ELF-1 (cell line): ENCODE data around the gene LRRC37B.
"Not testable (repeated sequence)": the region's sequence is repeated elsewhere in the genome, so short reads cannot be mapped to it uniquely, and the experiment has no call there.

ENCODE experiments used
- DNase-seq: peaks from one replicate; pipeline ENCODE4 v3.0.0-alpha.2; 2016; ENCODE audit warnings: low read depth, low spot score

Gene LRRC37B

DNA sequence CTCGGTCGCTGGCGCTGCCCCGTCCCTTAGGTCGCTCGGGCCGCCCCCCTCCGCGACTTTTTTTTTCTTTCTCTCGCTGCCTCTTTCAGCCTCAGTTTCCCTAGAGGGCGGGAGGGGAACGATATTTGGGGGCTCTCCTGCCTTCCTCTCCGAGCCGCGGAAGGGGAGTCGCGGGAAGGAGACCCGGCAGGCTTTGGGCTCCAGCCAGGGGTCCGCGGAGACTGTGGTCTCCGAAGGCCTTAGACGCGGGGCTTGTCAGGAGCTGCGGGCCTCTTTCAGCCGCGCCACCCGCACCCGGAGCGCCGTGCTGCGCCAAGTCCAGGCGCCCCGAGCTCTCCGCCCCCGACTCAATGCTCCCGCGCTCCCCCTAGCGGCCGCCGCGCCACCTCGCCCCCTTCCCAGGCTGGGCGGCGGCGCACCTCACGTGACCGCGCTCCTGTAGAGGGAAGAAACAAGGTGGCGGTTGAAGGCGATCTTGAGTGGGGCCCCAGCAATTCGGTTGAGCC, at the start of gene LRRC37B:
Gene LRRC37B (plus strand): TSS at position 427 of the 506 bp plus-strand sequence. CDS start 14,010 bp downstream, outside the sequence.
- DNase-seq = peak; percentile 96

DNA sequence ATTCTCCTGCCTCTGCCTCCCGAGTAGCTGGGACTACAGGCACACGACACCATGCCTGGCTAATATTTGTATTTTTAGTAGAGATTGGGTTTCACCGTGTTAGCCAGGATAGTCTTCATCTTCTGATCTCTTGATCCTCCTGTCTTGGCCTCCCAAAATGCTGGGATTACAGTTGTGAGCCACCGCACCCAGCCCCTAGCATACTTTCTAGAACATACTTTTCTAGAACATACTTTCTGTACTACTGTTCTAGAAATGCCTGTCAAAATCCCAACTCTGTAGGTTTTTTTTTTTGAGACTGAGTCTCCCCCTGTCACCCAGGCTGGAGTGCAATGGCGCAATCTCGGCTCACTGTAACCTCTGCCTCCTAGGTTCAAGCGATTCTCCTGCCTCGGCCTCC, 43.1 kb upstream of the LRRC37B start:
- DNase-seq = not testable (repeated sequence)

DNA sequence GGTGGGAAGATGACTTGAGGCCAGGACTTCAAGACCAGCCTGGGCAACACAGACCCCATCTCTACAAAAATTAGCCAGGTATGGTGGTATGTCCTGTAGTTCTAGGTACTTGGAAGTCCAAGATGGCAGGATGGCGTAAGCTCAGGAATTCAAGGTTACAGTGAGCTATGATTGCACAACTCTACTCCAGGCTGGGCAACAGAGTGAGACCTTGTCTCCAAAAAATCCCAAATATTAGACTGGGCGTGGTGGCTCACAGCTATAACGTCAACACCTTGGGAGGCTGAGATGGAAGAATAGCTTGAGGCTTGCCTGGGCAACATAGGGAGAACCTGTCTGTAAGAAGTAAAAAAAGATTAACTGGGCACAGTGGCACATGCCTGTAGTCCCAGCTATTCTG, 39.5 kb upstream of the LRRC37B start:
- no peak for DNase-seq

DNA sequence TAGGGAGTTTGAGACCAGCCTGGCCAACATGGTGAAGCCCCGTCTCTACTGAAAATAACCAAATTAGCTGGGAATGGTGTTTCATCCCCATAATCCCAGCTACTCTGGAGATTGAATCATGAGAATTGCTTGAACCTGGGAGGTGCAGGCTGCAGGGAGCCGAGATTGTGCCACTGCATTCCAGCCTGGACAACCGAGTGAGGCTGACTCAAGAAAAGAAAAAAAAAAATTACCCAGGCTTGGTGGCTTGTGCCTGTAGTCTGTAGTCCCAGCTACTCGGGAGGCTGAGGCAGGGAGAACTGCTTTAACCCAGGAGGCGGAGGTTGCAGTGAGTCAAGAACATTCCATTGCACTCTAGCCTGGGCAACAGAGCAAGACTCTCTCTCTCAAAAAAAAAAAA, 36.8 kb upstream of the LRRC37B start:
- peak; percentile 4 for DNase-seq

DNA sequence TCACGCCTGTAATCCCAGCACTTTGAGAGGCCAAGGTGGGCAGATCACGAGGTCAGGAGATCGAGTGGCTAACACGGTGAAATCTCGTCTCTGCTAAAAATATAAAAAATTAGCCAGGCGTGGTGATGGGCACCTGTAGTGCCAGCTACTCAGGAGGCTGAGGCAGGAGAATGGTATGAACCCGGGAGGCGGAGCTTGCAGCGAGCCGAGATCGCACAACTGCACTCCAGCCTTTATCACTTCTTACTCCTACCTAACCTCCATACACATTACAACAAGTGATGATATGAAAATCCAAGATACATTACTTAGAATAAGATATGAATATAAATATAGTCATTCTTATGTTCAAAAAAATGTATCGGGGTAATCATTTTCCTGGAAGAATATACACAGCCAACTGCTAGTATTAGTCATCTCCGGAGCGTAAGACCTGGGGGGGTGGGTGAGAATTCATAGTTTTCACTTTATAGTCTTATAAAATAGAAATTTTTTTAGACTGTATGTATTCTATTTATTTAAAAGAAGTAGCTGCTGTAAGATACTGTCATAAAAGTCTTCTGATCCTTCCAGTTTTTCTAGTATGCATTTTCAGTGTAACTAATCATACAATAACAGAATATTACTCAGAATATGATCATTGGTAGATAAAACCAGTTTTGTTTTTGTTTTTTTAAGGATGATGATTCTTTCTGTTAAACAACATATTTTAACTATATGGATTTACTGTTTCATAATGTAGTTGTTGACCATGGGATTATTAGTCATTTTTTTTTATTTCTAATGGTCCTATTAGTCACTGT, 32.7 kb upstream of the LRRC37B start:
- DNase-seq = not testable (repeated sequence)

DNA sequence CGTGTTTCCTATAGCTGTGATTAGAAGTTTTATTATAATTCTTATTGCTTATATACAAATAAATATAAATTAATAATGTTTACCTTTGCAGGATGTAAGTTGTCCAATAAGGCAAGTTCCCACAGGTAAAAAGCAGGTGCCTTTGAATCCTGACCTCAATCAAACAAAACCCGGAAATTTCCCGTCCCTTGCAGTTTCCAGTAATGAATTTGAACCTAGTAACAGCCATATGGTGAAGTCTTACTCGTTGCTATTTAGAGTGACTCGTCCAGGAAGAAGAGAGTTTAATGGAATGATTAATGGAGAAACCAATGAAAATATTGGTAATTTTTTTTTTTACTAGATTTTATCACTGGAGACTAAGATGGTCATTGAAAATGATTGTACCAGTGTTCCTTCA, 31.8 kb upstream of the LRRC37B start:
- not testable (repeated sequence) for DNase-seq

DNA sequence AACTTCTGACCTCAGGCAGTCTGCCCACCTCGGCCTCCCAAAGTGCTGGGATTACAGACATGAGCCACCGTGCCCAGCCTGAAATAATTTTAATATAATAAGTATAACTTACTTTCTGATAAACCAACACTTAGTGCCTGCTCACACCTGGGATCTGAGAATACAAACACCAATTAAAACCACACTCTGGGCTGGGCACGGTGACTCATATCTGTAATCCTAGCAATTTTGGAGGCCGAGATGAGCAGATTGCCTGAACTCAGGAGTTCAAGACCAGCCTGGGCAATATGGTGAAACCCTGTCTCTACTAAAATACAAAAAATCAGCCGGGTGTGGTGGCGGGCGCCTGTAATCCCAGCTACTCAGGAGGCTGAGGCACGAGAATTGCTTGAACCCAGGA, 15.4 kb upstream of the LRRC37B start:
- not testable (repeated sequence) for DNase-seq

DNA sequence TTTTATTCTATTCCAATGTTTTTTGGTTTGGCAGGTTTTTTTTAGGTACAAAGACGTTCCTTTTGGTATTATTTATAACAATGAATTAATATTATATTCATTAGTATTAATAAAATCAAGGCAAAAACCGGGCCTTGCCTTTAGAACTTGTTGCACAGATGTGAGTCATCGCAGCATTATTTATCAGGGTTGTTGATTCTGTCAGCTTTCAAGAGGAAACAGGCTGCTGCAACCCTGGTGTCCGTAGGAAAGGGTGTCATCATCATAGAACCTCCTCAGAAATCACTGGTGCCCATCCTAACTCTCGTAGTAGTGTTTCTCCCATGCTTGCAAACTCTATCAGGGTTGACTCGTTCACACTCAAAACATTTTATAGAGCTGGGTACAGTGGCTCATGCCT, 10.2 kb upstream of the LRRC37B start:
- DNase-seq = no peak

DNA sequence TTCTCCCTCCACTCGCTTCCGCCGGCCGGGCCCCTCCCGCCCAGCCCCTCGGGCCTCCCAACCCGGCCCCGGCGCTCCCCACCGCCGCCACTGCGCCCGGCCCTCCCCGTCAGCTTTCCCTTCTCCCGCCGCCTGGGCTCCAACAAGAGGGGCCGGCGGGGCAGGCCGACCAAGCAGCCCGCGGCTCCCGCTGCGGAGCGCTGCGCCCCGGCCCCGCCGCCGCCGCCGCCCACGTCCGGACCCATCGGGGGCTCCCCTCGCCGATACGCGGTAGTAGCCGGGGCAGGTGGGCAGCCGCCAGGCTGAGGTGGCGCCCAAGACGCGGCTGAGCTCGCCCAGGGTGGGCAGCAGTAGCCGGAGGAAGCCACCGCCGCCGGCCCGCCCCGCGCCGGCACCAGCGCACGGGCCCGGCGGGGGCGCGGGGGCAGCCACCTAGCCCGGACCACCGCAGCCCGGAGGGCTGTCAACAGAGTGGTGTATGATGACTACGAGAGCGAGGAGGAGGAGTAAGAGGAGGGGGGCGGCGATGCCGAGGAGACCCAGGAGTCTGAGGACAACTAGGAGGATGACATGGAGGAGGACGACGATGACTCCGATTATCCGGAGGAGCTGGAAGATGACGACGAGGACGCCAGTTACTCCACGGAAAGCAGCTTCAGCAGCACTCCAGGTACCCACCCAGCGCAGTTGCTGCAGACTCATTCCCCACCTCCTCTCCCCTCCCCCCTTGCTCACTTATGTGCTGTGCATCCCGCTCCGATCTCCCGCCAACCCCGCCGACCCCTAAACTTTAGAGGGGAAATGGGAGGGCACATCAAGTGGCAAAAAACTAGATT, 498 bp downstream of the LRRC37B start:
- DNase-seq = peak; percentile 64

DNA sequence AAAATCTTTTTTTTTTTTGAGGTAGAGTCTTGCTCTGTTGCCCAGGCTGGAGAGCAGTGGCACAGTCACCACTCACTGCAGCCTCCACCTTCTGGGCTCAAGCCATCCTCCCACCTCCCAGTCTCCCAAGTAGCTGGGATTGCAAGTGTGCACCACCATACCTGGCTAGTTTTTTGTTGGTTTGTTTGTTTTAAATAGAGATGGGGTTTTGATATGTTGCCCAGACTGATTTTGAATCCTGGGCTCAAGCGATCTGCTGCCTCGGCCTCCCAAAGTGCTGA, 2.0 kb downstream of the LRRC37B start:
- DNase-seq = no peak

DNA sequence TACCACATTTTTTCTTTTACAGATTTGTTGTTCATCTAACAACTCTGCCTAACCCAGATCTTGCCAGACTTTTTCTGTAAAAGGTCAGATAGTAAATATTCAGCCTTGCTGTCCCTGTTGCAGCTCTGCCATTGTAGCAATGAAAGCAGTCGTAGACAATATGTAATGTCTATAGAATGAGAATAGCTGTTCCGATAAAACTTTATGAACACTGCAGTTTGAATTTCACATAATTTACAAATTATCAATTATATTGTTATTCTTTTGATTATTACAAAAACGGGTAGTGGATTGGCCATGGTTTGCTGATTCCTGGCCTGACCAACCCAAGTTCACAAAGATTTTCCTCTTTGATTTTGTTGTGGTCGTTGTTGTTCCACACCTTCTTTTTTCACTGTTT, 2.9 kb downstream of the LRRC37B start:
- DNase-seq = no peak

DNA sequence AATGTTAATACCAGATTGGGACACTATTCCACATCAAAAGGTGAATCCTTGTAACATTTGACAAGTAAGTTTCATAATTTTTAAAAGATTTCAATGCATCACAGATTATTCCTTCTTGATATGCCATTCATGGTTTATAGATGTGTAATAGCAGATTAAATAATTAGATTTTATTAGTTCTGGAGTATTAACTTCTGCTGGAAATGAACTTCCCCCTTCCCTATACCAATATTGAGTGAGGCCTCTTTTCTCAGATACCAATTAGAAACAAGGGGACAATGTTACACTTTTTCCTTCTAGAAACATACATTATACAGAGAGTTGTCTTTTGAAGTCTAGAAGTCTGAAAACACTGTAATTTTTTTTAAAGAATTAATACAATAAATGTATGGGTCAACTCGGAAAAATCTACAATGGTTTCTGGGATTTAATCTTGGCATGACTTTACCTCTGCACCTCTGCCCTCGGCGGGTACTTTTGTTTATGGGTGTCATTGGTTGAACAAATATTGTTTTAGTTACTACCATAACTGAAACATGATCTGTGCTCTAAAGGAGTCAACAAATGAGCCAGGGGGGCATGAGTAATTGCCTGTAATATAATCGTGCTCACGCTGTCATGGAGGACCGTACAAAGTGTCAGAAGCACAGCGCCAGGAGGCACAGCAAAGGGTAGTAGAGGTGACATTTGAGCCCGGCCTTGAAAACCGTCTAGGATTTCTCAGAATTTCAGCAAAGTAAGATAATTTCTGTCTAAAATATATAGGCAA, 8.2 kb downstream of the LRRC37B start:
- no peak for DNase-seq

DNA sequence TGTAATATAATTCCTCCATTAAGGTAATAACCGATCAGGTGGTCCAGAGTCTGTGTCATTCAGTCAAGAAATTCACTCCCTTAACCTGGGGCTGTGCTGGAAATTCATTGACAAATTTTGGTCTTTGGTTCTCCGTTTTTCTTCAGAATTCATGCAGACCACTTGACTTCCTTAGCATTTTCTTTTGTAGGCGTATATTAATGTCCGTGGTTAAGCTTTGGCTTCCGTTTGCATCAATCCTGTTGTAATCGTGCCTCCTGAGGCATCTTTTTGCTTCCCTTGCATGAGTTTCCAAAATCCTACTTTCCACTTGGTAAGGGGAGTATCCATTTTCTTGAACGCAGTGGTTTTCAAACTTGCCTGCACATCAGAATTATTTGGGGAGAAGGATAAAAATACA, 9.0 kb downstream of the LRRC37B start:
- DNase-seq = no peak

DNA sequence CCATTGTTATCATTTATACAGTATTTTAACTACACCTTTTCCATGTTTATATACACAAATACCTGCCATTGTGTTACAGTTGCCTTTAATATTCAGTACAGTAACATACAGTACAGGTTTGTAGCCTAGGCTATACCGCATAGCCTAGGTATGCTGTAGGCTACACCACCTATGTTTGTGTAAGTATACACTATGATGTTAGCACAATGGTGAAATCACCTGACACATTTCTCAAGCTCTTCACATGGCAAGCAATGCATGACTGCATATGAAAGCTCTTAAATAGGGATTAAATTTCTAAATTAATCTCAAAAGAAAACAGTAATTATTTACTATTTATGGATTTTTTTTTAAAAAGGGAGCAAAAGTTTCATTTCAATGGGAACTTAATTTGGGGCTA, 12.0 kb downstream of the LRRC37B start:
- no peak for DNase-seq

DNA sequence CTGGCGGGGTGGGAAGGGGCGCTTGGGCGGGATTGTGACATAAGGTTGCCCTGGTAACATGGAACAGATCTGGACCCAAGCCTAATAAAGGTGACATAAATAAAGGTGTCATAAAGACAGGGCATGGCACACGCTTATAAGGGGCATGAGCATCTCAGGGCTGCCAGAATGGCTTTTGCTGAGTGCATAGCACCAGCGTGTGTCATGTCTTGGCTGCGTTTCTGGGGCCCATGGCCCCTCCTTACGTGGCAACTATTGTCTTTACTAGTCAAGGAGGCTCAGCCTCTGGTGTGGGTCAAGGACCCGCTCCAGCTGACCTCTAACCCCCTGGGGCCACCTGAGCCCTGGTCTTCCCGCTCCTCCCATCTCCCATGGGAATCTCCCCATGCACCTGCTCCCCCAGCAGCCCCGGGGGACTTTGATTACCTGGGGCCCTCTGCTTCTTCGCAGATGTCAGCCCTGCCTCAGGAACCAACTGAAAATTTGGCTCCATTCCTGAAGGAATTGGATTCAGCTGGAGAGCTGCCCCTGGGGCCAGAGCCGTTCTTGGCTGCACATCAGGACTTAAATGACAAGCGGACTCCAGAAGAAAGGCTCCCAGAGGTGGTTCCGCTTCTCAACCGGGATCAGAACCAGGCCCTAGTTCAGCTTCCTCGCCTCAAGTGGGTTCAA, 13.9 kb downstream of the LRRC37B start:
- DNase-seq = no peak

DNA sequence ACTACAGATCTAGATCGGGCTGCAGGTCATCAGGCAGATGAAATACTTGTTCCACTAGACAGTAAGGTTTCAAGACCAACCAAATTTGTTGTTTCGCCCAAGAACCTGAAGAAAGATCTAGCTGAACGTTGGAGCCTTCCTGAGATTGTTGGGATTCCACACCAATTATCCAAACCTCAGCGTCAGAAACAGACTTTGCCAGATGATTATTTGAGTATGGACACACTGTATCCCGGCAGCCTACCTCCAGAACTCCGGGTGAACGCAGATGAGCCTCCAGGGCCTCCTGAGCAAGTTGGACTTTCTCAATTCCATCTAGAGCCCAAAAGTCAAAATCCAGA, 14.4 kb downstream of the LRRC37B start:
- DNase-seq = no peak

DNA sequence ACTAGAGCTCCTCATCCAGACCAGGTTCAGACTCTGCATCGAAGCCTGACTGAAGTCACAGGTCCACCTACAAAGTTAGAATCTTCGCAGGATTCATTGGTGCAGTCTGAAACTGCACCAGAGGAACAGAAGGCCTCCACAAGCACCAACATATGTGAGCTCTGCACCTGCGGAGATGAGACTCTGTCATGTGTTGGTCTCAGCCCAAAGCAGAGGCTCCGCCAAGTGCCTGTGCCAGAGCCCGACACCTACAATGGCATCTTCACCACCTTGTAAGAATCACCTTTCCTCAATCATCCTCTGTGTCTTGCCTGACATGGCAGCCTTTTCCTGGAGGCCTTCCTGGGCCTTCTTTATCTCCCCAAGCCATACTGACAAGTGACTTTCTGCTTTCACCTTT, 15.4 kb downstream of the LRRC37B start:
- not testable (repeated sequence) for DNase-seq

DNA sequence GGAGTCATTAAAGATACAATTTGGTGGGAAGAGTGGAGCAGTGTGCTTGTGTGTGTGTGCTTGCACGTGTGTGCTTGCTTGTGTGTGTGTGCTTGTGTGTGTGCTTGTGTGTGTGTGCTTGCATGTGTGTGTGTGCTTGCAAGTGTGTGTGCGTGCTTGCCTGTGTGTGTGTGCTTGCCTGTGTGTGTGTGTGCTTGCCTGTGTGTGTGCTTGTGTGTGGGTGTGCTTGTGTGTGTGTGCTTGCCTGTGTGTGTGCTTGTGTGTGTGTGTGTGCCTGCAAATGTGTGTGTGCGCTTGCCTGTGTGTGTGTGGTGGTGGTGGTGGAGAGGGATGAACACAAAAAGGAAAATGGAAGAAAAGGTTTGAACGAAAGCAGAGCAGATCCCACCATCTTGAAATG, 20.1 kb downstream of the LRRC37B start:
- not testable (repeated sequence) for DNase-seq

DNA sequence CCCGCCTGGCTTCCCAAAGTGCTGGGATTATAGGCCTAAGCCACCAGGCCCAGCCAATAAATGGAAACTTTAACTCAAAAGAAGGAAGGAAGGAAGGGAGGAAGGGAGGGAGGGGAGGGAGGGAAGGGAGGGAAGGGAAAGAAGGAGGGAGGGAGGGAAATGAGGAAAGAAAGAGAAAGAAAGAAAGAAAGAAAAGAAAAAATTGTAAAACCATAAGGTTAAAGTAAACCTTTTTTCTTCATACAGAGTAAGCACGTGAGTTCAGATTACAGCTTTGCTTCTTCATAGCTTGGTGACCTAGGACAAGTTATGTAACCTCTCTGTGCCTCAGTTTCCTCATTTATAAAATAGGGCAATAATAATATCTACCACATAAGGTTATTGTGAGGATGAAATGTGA, 26.0 kb downstream of the LRRC37B start:
- no peak for DNase-seq

DNA sequence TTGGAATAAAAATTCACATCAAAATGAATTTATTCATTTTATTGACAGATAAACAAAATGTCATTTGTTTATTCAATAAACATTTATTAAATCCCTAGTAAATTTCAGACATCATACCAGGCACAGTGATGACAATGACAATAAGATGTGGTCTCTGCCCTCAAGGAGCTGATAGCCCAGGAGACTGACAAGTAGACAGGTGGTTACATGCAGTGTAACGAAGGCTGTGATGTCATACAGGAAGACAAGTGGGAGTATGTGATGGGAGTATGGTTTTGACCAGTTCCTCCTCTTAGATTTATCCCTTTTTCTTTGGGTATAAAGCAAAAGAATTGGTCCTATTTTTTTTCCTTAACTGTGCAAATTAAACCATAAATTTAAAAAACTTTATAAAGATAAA, 26.6 kb downstream of the LRRC37B start:
- DNase-seq = not testable (repeated sequence)

DNA sequence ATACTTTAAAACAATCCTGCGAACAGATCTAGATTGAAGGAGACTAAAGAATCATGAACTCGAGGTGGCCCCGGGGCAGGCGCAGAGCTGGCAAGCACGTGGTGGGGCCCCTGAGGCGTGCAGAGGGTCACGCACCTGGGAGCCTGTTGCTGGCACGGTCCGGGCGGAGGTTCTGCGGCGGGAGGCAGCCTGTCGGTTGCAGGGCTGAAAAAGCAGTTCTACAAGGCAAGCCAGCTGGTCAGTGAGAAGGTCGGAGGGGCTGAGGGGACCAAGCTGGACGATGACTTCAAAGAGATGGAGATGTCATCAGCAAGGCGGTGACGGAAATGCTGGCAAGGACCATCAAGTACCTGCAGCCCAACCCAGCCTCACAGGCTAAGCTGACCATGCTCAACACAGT, 33.1 kb downstream of the LRRC37B start:
- not testable (repeated sequence) for DNase-seq
